Measurements from ENCODE around the gene FAM200A. TPM values are rescaled to one million over a fixed set of nuclear protein-coding genes. Genes with fewer than 3 reads are reported as not detected.
A peak's percentile ranks its signal among the peaks of the same experiment; 100 is the strongest.

The FAM200A gene
- total RNA-seq, 1 experiment from 2014 or later = 8.4 TPM

DNA sequence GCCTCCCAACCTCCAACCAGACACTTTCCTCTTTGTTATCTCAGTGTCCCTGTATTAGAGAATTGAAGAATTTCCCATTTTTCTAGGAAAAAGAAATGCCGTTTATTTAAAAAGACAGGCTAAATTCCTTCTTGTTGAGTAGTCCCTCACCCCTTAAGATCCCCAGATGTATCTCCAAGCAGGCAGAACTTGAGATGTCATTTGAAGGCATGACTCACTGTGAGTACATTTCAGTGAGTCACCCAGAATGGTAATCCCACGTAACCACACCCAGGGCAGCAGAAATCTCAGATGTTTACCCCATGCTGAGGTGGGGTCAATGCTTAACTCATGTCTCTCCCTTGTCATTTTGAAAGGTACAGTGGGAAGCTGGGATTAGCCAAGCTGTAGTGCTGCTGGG is 10.9 kb upstream of the FAM200A start:
- Histone ChIP-seq H3K4me1 (ENCODE audit: insufficient read depth, low read length, poor library complexity, severe bottlenecking) (no peaks in the 10 kb centered on the region), H3K36me3 (ENCODE audit: insufficient read depth, low read length, poor library complexity, severe bottlenecking) (peaks cover 64% of the 10 kb centered on the region), H3K4me3 (ENCODE audit: low read depth, low read length, poor library complexity, severe bottlenecking) (no peak overlapping the region), H3K9me3 (ENCODE audit: low read depth, low read length, poor library complexity, severe bottlenecking) (no peaks in the 10 kb centered on the region), H3K27ac (ENCODE audit: low read depth, low read length, poor library complexity, severe bottlenecking) (no peak overlapping the region), H3K27me3 (replicated peaks; ENCODE audit: insufficient read depth, low read depth, low read length, poor library complexity) (no peaks in the 10 kb centered on the region)
- intact Hi-C loops (cut with micrococcal nuclease; ENCODE audit: unreplicated experiment) = no loop called here
- peak; percentile 74 for DNase-seq (ENCODE audit: low spot score)
- no TSS peak for BruUV-seq (replicated peaks)
- TF ChIP-seq, protein P1, sequence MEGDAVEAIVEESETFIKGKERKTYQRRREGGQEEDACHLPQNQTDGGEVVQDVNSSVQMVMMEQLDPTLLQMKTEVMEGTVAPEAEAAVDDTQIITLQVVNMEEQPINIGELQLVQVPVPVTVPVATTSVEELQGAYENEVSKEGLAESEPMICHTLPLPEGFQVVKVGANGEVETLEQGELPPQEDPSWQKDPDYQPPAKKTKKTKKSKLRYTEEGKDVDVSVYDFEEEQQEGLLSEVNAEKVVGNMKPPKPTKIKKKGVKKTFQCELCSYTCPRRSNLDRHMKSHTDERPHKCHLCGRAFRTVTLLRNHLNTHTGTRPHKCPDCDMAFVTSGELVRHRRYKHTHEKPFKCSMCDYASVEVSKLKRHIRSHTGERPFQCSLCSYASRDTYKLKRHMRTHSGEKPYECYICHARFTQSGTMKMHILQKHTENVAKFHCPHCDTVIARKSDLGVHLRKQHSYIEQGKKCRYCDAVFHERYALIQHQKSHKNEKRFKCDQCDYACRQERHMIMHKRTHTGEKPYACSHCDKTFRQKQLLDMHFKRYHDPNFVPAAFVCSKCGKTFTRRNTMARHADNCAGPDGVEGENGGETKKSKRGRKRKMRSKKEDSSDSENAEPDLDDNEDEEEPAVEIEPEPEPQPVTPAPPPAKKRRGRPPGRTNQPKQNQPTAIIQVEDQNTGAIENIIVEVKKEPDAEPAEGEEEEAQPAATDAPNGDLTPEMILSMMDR (conservative IDR thresholded peaks at IDR 0.05; ENCODE audit: low read depth, low read length) = no peak
- no peak for TF ChIP-seq EZH2 (IDR thresholded peaks at IDR 0.05; ENCODE audit: borderline replicate concordance, low read depth, low read length, poor library complexity, severe bottlenecking)
- ChIA-PET CTCF (no interaction called here), POLR2A (ENCODE audit: low non-redundant PET) (no interaction called here)

DNA sequence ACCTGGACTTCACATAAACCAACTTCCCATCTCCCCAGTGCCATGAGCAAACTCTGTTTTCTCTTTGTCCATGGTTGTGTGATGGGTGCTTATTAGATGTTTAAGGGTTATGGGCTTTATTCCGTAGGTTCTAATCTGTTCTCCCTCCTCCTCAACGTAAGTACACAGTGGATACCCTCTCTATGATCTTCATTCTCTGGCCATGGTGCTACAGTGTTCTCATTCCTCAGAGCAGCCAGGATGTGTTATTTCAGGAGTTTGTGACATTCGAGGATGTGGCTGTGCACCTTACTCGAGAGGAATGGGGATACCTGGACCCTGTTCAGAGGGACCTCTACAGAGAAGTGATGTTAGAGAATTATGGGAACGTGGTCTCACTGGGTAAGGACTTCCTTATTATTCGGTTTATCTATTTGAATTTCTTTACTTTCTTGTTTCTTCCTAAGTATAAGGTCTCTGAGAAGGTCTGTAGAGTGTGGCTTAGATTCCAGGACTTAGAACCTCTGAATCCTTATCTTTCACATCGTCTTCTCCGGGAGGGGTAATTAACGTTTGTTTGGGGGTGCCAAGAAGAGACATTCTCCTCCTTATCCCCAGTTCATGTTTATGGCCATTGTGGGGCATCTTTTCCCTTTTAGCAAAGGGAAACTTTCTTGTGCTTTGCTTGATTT is 10.3 kb upstream of the FAM200A start:
- peaks cover 61% of the 10 kb centered on the region for H3K36me3 ChIP-seq (ENCODE audit: insufficient read depth, low read length, poor library complexity, severe bottlenecking)
- no peaks in the 10 kb centered on the region for H3K9me3 ChIP-seq (ENCODE audit: low read depth, low read length, poor library complexity, severe bottlenecking)
- no TSS peak for BruUV-seq (replicated peaks)

DNA sequence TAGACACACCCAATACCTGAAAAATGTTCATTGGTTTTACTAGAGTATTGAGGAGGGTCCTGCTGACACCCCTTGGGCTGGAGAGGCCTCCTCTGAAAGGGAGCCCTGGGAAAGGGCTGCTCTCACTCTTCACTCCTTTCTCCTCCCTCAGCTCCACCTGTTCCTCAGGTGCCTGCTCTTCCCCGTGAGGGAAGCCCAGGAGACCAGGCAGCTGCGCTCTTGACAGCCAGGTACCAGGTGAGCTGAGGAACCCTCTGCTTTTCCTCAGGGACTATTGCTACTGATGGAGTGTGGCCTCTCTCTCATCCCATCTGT is 9.8 kb upstream of the FAM200A start:
- ChIA-PET POLR2A (ENCODE audit: low non-redundant PET) (no interaction called here), CTCF (interaction anchor here (0.6 kb wide), 1 partner anchor 70 kb away, joined by 3 read pairs; no protein-coding TSS in a partner anchor)
- intact Hi-C loops (cut with micrococcal nuclease; ENCODE audit: unreplicated experiment) = no loop called here
- peaks cover 61% of the 10 kb centered on the region for H3K36me3 ChIP-seq (ENCODE audit: insufficient read depth, low read length, poor library complexity, severe bottlenecking)
- H3K27ac ChIP-seq (ENCODE audit: low read depth, low read length, poor library complexity, severe bottlenecking) = no peak overlapping the region
- H3K27me3 ChIP-seq (replicated peaks; ENCODE audit: insufficient read depth, low read depth, low read length, poor library complexity) = no peaks in the 10 kb centered on the region
- no TSS peak for BruUV-seq (replicated peaks)
- no peak overlapping the region for H3K4me3 ChIP-seq (ENCODE audit: low read depth, low read length, poor library complexity, severe bottlenecking)
- TF ChIP-seq, protein P1 (conservative IDR thresholded peaks at IDR 0.05; ENCODE audit: low read depth, low read length) = no peak
- TF ChIP-seq EZH2 (IDR thresholded peaks at IDR 0.05; ENCODE audit: borderline replicate concordance, low read depth, low read length, poor library complexity, severe bottlenecking) = no peak
- H3K9me3 ChIP-seq (ENCODE audit: low read depth, low read length, poor library complexity, severe bottlenecking) = no peaks in the 10 kb centered on the region
- peaks cover 3% of the 10 kb centered on the region for H3K4me1 ChIP-seq (ENCODE audit: insufficient read depth, low read length, poor library complexity, severe bottlenecking)
- no peak for DNase-seq (ENCODE audit: low spot score)

More for the DNA sequence above, 10.3 kb upstream of the FAM200A start:
- intact Hi-C loops (cut with micrococcal nuclease; ENCODE audit: unreplicated experiment) = no loop called here
- ChIA-PET POLR2A (ENCODE audit: low non-redundant PET) (no interaction called here), CTCF (no interaction called here)
- no peak for TF ChIP-seq EZH2 (IDR thresholded peaks at IDR 0.05; ENCODE audit: borderline replicate concordance, low read depth, low read length, poor library complexity, severe bottlenecking)
- TF ChIP-seq, protein P1 (conservative IDR thresholded peaks at IDR 0.05; ENCODE audit: low read depth, low read length) = no peak
- no peak for DNase-seq (ENCODE audit: low spot score)
- Histone ChIP-seq H3K4me3 (ENCODE audit: low read depth, low read length, poor library complexity, severe bottlenecking) (no peak overlapping the region), H3K27me3 (replicated peaks; ENCODE audit: insufficient read depth, low read depth, low read length, poor library complexity) (no peaks in the 10 kb centered on the region), H3K4me1 (ENCODE audit: insufficient read depth, low read length, poor library complexity, severe bottlenecking) (no peaks in the 10 kb centered on the region), H3K27ac (ENCODE audit: low read depth, low read length, poor library complexity, severe bottlenecking) (no peak overlapping the region)

Data from A673 (cell line).